Activated T-cell treated with anti-CD3 and anti-CD28 coated beads, Interleukin-2, amount 50 U/mL, for 24 hours (primary cell): ENCODE measurements around the gene ZNF850.
"Not testable (repeated sequence)": the region's sequence is repeated elsewhere in the genome, so short reads cannot be mapped to it uniquely, and the experiment has no call there.

Source experiments
- DNase-seq: peaks from one replicate; pipeline ENCODE4 v3.0.0-alpha.2; 2020
- H3K27ac Mint-ChIP-seq: 2 replicates; pipeline ENCODE4 v1.8.0; 2020; ENCODE audit warnings: mild to moderate bottlenecking, mixed read lengths
- H3K27me3 Mint-ChIP-seq: 2 replicates; pipeline ENCODE4 v1.8.0; 2020; ENCODE audit warnings: mixed read lengths
- H3K36me3 Mint-ChIP-seq: 2 replicates; pipeline ENCODE4 v1.8.0; 2020; ENCODE audit warnings: low read depth, mixed read lengths
- H3K4me1 Mint-ChIP-seq: 2 replicates; pipeline ENCODE4 v1.8.0; 2020; ENCODE audit warnings: low read depth, mixed read lengths
- H3K4me3 Mint-ChIP-seq: 2 replicates; pipeline ENCODE4 v1.8.0; 2020; ENCODE audit warnings: mild to moderate bottlenecking, moderate library complexity, mixed read lengths
- H3K9me3 Mint-ChIP-seq: 2 replicates; pipeline ENCODE4 v1.8.0; 2020; ENCODE audit warnings: mixed read lengths

The ZNF850 gene

GRCh38 chr19:36772311-36773222 lies at the start of gene ZNF850:
ZNF850 (minus strand) TSS chr19:36772807; CDS start chr19:36762606, 10,201 bp downstream.
- no peaks in the 10 kb centered on the region for H3K27me3 Mint-ChIP-seq
- peaks cover 39% of the 10 kb centered on the region for H3K9me3 Mint-ChIP-seq
- peak within 1 kb of the TSS; percentile 93 for H3K27ac Mint-ChIP-seq
- peaks cover 23% of the 10 kb centered on the region for H3K4me1 Mint-ChIP-seq
- peak; percentile 97 for DNase-seq
- H3K36me3 Mint-ChIP-seq, result peaks cover 76% of the 10 kb centered on the region
- H3K4me3 Mint-ChIP-seq, result peak within 1 kb of the TSS; percentile 93

GRCh38 chr19:36821758-36822157 lies 49.2 kb upstream of the ZNF850 start:
- H3K27me3 Mint-ChIP-seq, result no peaks in the 10 kb centered on the region
- peaks cover 56% of the 10 kb centered on the region for H3K9me3 Mint-ChIP-seq
- H3K27ac Mint-ChIP-seq, result no peak overlapping the region
- H3K4me3 Mint-ChIP-seq, result no peak overlapping the region
- H3K4me1 Mint-ChIP-seq, result no peaks in the 10 kb centered on the region
- no peak for DNase-seq
- peaks cover 96% of the 10 kb centered on the region for H3K36me3 Mint-ChIP-seq

- no peaks in the 10 kb centered on the region for H3K27me3 Mint-ChIP-seq
- H3K4me1 Mint-ChIP-seq, result no peaks in the 10 kb centered on the region
- no peak overlapping the region for H3K27ac Mint-ChIP-seq
- peaks cover 98% of the 10 kb centered on the region for H3K36me3 Mint-ChIP-seq
- peaks cover 47% of the 10 kb centered on the region for H3K9me3 Mint-ChIP-seq
- H3K4me3 Mint-ChIP-seq, result no peak overlapping the region
- no peak for DNase-seq
Measured at GRCh38 chr19:36819130-36819630, 46.6 kb upstream of the ZNF850 start.

- H3K27me3 Mint-ChIP-seq, result no peaks in the 10 kb centered on the region
- H3K36me3 Mint-ChIP-seq, result peaks cover 91% of the 10 kb centered on the region
Measured at GRCh38 chr19:36807029-36807428, 34.4 kb upstream of the ZNF850 start.

GRCh38 chr19:36805364-36805763 lies 32.8 kb upstream of the ZNF850 start:
- no peaks in the 10 kb centered on the region for H3K27me3 Mint-ChIP-seq
- no peak overlapping the region for H3K4me3 Mint-ChIP-seq
- peaks cover 91% of the 10 kb centered on the region for H3K36me3 Mint-ChIP-seq
- no peak overlapping the region for H3K27ac Mint-ChIP-seq
- H3K4me1 Mint-ChIP-seq, result no peaks in the 10 kb centered on the region
- no peak for DNase-seq
- peaks cover 47% of the 10 kb centered on the region for H3K9me3 Mint-ChIP-seq

More at GRCh38 chr19:36807029-36807428, 34.4 kb upstream of the ZNF850 start:
- no peaks in the 10 kb centered on the region for H3K4me1 Mint-ChIP-seq
- peaks cover 54% of the 10 kb centered on the region for H3K9me3 Mint-ChIP-seq
- H3K27ac Mint-ChIP-seq, result no peak overlapping the region
- no peak overlapping the region for H3K4me3 Mint-ChIP-seq
- DNase-seq, result no peak

GRCh38 chr19:36797786-36798108 lies 25.1 kb upstream of the ZNF850 start:
- no peak for DNase-seq
- Mint-ChIP-seq H3K9me3 (peaks cover 42% of the 10 kb centered on the region), H3K4me1 (peaks cover 18% of the 10 kb centered on the region), H3K36me3 (peaks cover 74% of the 10 kb centered on the region), H3K27ac (peak overlapping the region; percentile 95), H3K4me3 (peak overlapping the region; percentile 86), H3K27me3 (no peaks in the 10 kb centered on the region)

GRCh38 chr19:36796714-36796992 lies 24.0 kb upstream of the ZNF850 start:
- Mint-ChIP-seq H3K9me3 (peaks cover 46% of the 10 kb centered on the region), H3K36me3 (peaks cover 72% of the 10 kb centered on the region), H3K27me3 (peaks cover 7% of the 10 kb centered on the region), H3K4me3 (peak overlapping the region; percentile 86), H3K4me1 (peaks cover 20% of the 10 kb centered on the region), H3K27ac (peak overlapping the region; percentile 95)
- DNase-seq, result no peak

- not testable (repeated sequence) for H3K4me1 Mint-ChIP-seq, H3K27ac Mint-ChIP-seq, DNase-seq, H3K27me3 Mint-ChIP-seq, H3K4me3 Mint-ChIP-seq
- Mint-ChIP-seq H3K36me3 (peaks cover 43% of the 10 kb centered on the region), H3K9me3 (peaks cover 47% of the 10 kb centered on the region)
Measured at GRCh38 chr19:36791420-36792141, 19.0 kb upstream of the ZNF850 start.

- no peaks in the 10 kb centered on the region for H3K27me3 Mint-ChIP-seq
- peaks cover 42% of the 10 kb centered on the region for H3K9me3 Mint-ChIP-seq
- peaks cover 77% of the 10 kb centered on the region for H3K36me3 Mint-ChIP-seq
- no peak overlapping the region for H3K4me3 Mint-ChIP-seq
- DNase-seq, result no peak
- peaks cover 22% of the 10 kb centered on the region for H3K4me1 Mint-ChIP-seq
- no peak overlapping the region for H3K27ac Mint-ChIP-seq
Measured at GRCh38 chr19:36775768-36776167, 3.2 kb upstream of the ZNF850 start.

- H3K9me3 Mint-ChIP-seq, result peaks cover 42% of the 10 kb centered on the region
- H3K27me3 Mint-ChIP-seq, result no peaks in the 10 kb centered on the region
- peak overlapping the region; percentile 93 for H3K27ac Mint-ChIP-seq
- H3K4me1 Mint-ChIP-seq, result peaks cover 23% of the 10 kb centered on the region
- peaks cover 79% of the 10 kb centered on the region for H3K36me3 Mint-ChIP-seq
- peak overlapping the region; percentile 93 for H3K4me3 Mint-ChIP-seq
- DNase-seq, result no peak
Measured at GRCh38 chr19:36773223-36773579, 594 bp upstream of the ZNF850 start.

- H3K4me1 Mint-ChIP-seq, result peaks cover 23% of the 10 kb centered on the region
- H3K27ac Mint-ChIP-seq, result peak overlapping the region; percentile 93
- peak; percentile 31 for DNase-seq
- peak overlapping the region; percentile 93 for H3K4me3 Mint-ChIP-seq
- H3K27me3 Mint-ChIP-seq, result no peaks in the 10 kb centered on the region
- peaks cover 74% of the 10 kb centered on the region for H3K36me3 Mint-ChIP-seq
- H3K9me3 Mint-ChIP-seq, result peaks cover 32% of the 10 kb centered on the region
Measured at GRCh38 chr19:36771261-36772231, 1.1 kb downstream of the ZNF850 start.

- Mint-ChIP-seq H3K27me3 (no peaks in the 10 kb centered on the region), H3K4me3 (no peak overlapping the region), H3K4me1 (no peaks in the 10 kb centered on the region), H3K36me3 (peaks cover 99% of the 10 kb centered on the region), H3K9me3 (peaks cover 69% of the 10 kb centered on the region), H3K27ac (no peak overlapping the region)
- DNase-seq, result no peak
Measured at GRCh38 chr19:36750066-36750691, 22.4 kb downstream of the ZNF850 start.

GRCh38 chr19:36749613-36750012 lies 23.0 kb downstream of the ZNF850 start:
- H3K9me3 Mint-ChIP-seq, result peaks cover 67% of the 10 kb centered on the region

More at GRCh38 chr19:36749613-36750012, 23.0 kb downstream of the ZNF850 start:
- not testable (repeated sequence) for H3K4me1 Mint-ChIP-seq, H3K27ac Mint-ChIP-seq, H3K27me3 Mint-ChIP-seq, H3K4me3 Mint-ChIP-seq, DNase-seq
- H3K36me3 Mint-ChIP-seq, result peaks cover 99% of the 10 kb centered on the region
